ENCODE measurements around the gene DRC1. TPM values are rescaled to one million over a fixed set of nuclear protein-coding genes. Genes with fewer than 3 reads are reported as not detected.

DRC1 gene
- total RNA-seq, 6 experiments from 2014 or later = not detected

DNA sequence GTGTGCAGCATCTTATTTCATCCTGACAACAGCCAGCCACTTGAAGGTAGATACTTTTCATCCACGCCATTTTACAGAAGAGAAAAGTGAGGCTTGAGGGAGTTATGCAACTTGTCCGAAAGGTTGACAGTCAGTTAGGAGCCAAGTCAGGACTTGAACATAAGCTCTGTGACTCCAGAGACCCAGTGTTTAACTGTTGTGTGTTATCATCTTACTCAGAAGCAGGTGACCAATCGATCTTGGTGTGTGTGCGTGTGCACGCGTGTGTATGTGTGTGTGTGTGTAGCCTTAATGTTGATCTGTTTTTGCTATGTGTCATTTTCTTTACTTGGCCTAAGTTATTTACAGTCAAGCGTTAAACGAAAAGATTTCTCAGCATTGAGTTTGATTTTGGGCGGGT is 22.0 kb downstream of the DRC1 start:
- Mint-ChIP-seq H3K36me3 (ENCODE audit: low read depth) (no peaks in the 10 kb centered on the region), H3K27me3 (ENCODE audit: insufficient read depth) (peaks cover 18% of the 10 kb centered on the region), H3K4me3 (no peak overlapping the region), H3K27ac (no peak overlapping the region), H3K9me3 (no peaks in the 10 kb centered on the region), H3K4me1 (ENCODE audit: low read depth) (no peaks in the 10 kb centered on the region)
- TF ChIP-seq, protein P1, sequence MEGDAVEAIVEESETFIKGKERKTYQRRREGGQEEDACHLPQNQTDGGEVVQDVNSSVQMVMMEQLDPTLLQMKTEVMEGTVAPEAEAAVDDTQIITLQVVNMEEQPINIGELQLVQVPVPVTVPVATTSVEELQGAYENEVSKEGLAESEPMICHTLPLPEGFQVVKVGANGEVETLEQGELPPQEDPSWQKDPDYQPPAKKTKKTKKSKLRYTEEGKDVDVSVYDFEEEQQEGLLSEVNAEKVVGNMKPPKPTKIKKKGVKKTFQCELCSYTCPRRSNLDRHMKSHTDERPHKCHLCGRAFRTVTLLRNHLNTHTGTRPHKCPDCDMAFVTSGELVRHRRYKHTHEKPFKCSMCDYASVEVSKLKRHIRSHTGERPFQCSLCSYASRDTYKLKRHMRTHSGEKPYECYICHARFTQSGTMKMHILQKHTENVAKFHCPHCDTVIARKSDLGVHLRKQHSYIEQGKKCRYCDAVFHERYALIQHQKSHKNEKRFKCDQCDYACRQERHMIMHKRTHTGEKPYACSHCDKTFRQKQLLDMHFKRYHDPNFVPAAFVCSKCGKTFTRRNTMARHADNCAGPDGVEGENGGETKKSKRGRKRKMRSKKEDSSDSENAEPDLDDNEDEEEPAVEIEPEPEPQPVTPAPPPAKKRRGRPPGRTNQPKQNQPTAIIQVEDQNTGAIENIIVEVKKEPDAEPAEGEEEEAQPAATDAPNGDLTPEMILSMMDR (IDR thresholded peaks at IDR 0.05) = no peak
- no peak for DNase-seq

DNA sequence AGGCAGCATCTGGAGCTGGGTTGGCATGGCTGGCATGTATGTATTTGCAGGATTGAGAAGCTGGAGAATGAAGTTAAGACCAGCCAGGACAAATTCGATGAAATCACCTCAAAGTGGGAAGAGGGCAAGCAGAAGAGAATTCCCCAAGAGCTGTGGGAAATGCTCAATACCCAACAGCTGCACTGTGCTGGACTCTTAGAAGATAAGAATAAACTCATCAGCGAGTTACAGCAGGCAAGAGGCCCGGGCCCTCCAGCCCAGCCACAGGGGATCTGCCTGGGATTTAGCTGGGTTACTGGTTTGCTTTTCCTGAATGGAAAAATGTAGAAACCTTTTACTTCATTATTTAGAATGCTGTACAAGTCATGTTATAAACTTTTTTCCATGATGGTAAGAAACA is 22.5 kb downstream of the DRC1 start:
- DNase-seq = no peak
- Mint-ChIP-seq H3K27ac (no peak overlapping the region), H3K27me3 (ENCODE audit: insufficient read depth) (peaks cover 18% of the 10 kb centered on the region), H3K9me3 (no peaks in the 10 kb centered on the region), H3K4me1 (ENCODE audit: low read depth) (no peaks in the 10 kb centered on the region), H3K4me3 (no peak overlapping the region), H3K36me3 (ENCODE audit: low read depth) (no peaks in the 10 kb centered on the region)
- TF ChIP-seq, protein P1 (IDR thresholded peaks at IDR 0.05) = no peak

DNA sequence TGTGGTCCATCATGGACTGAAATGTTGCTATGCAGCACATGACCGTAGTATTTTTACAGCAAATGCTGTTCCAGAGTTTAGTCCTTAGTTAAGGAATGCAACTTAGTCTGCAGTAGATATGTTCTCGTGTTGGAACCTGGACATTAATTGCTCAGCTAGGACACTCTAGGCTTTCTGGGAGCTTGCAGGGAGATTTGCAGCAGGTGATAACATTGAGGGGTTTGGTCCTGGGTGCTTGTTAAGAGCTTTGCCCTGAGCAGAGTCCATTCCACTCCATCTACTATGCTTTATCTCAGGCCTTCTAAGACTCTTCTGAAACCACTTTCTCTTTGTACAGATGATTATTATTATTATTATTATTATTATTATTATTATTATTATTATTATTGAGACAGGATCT is 27.1 kb downstream of the DRC1 start:
- DNase-seq = no peak
- Mint-ChIP-seq H3K4me1 (ENCODE audit: low read depth) (no peaks in the 10 kb centered on the region), H3K27me3 (ENCODE audit: insufficient read depth) (peaks cover 29% of the 10 kb centered on the region), H3K9me3 (no peaks in the 10 kb centered on the region), H3K27ac (no peak overlapping the region), H3K4me3 (no peak overlapping the region), H3K36me3 (ENCODE audit: low read depth) (no peaks in the 10 kb centered on the region)
- TF ChIP-seq, protein P1 (IDR thresholded peaks at IDR 0.05) = no peak

DNA sequence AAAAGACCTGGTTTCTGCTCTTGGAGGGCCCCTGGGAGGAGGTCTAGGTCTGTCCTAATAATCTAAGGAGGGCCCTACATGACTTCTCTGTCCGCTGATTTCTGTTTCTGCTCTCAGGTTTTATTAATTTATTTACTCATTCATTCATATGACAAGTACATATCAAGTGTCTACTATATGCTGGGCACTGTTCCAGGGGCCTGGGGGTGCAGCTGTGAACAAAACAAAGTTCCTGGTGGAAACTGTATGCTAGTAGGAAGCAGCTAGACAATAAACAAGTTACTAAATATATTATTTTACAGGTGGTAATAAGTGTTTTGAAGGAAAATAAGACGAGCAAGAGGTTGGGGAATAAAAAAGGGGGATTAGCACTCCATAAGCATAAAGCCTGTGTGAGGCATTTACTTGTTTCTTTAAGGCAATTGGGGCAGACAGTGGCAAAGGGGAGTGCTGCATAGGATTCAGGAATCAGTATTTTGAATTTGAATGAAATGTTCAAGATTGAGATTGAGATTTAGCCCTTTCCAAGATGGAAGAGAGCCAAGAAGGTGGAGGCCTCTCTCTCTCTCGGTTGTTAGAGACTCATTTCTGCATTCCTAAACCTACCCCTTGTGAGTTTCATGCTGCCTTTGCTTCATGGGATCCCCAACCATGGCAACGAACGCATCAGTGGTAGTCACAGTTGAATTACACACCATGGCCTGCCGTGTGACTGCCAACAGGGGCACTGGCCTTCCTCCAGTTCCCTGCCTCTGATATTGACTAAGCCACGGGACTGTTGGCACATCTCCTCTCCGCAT is 28.3 kb downstream of the DRC1 start:
- Mint-ChIP-seq H3K4me1 (ENCODE audit: low read depth) (no peaks in the 10 kb centered on the region), H3K36me3 (ENCODE audit: low read depth) (no peaks in the 10 kb centered on the region), H3K4me3 (no peak overlapping the region), H3K9me3 (no peaks in the 10 kb centered on the region), H3K27me3 (ENCODE audit: insufficient read depth) (peaks cover 24% of the 10 kb centered on the region), H3K27ac (no peak overlapping the region)
- DNase-seq = no peak
- TF ChIP-seq, protein P1 (IDR thresholded peaks at IDR 0.05) = no peak

DNA sequence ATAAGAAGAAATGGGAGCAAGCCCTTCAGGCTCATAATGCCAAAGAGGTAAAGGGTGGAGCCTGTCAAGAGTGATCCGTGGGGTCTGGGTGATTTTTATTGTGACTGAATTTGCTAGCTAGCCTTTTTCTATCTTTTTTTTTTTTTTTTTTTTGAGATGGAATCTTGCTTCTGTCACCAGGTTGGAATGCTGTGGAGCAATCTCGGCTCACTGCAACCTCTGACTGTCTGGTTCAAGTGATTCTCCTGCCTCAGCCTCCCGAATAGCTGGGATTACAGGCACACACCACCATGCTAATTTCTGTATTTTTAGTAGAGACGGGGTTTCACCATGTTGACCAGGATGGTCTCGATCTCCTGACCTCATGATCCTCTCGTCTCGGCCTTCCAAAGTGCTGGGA is 29.1 kb downstream of the DRC1 start:
- H3K27me3 Mint-ChIP-seq (ENCODE audit: insufficient read depth) = peaks cover 28% of the 10 kb centered on the region
- no peak overlapping the region for H3K27ac Mint-ChIP-seq
- H3K36me3 Mint-ChIP-seq (ENCODE audit: low read depth) = no peaks in the 10 kb centered on the region
- no peak overlapping the region for H3K4me3 Mint-ChIP-seq
- TF ChIP-seq, protein P1 (IDR thresholded peaks at IDR 0.05) = no peak
- DNase-seq = peak; percentile 29
- no peaks in the 10 kb centered on the region for H3K9me3 Mint-ChIP-seq
- H3K4me1 Mint-ChIP-seq (ENCODE audit: low read depth) = no peaks in the 10 kb centered on the region
